ENCODE measurements around the gene PELO. TPM values are rescaled to one million over a fixed set of nuclear protein-coding genes. Genes with fewer than 3 reads are reported as not detected.
A peak's percentile ranks its signal among the peaks of the same experiment; 100 is the strongest.

Gene PELO
- total RNA-seq, 3 donors from 2014 or later: 14.9 to 59.4 (median 17.9) TPM

- H3K4me1 ChIP-seq (ENCODE audit: low read depth): peaks cover 5% of the 10 kb centered on the region
- no peak for TF ChIP-seq CTCF (IDR thresholded peaks at IDR 0.05)
- no peaks in the 10 kb centered on the region for H3K36me3 ChIP-seq (ENCODE audit: low read depth)
- intact Hi-C loops (cut with DNase I, micrococcal nuclease): no loop called here
- ATAC-seq (no peak), DNase-seq (peak in 2 of 3 donors; percentile 23 to 40)
- H3K9me3 ChIP-seq: no peaks in the 10 kb centered on the region
- H3K4me3 ChIP-seq: no peak overlapping the region
These were observed 34.7 kb downstream of the PELO start for GRCh38 chr5:52822437-52822836.

- ATAC-seq (no peak), DNase-seq (no peak)
- Histone ChIP-seq H3K4me3 (no peak overlapping the region), H3K4me1 (ENCODE audit: low read depth) (no peaks in the 10 kb centered on the region), H3K36me3 (ENCODE audit: low read depth) (no peaks in the 10 kb centered on the region), H3K9me3 (no peaks in the 10 kb centered on the region)
- intact Hi-C loops (cut with DNase I, micrococcal nuclease): no loop called here
- no peak for TF ChIP-seq CTCF (IDR thresholded peaks at IDR 0.05)
These were observed 37.1 kb downstream of the PELO start for GRCh38 chr5:52824827-52825226.

GRCh38 chr5:52825826-52826225 lies 38.1 kb downstream of the PELO start:
- Histone ChIP-seq H3K36me3 (ENCODE audit: low read depth) (no peaks in the 10 kb centered on the region), H3K4me3 (no peak overlapping the region), H3K9me3 (no peaks in the 10 kb centered on the region), H3K4me1 (ENCODE audit: low read depth) (no peaks in the 10 kb centered on the region)
- intact Hi-C loops (cut with DNase I, micrococcal nuclease): no loop called here
- no peak for TF ChIP-seq CTCF (IDR thresholded peaks at IDR 0.05)
- DNase-seq (no peak), ATAC-seq (no peak)

- intact Hi-C loops (cut with DNase I, micrococcal nuclease): no loop called here
- TF ChIP-seq CTCF (IDR thresholded peaks at IDR 0.05): no peak
These were observed 40.1 kb downstream of the PELO start for GRCh38 chr5:52827815-52828214.

GRCh38 chr5:52829664-52830063 lies 41.9 kb downstream of the PELO start:
- H3K9me3 ChIP-seq: no peaks in the 10 kb centered on the region

More at GRCh38 chr5:52827815-52828214, 40.1 kb downstream of the PELO start:
- H3K9me3 ChIP-seq: no peaks in the 10 kb centered on the region
- H3K4me1 ChIP-seq (ENCODE audit: low read depth): no peaks in the 10 kb centered on the region
- ATAC-seq (no peak), DNase-seq (no peak)
- H3K36me3 ChIP-seq (ENCODE audit: low read depth): no peaks in the 10 kb centered on the region
- no peak overlapping the region for H3K4me3 ChIP-seq

More at GRCh38 chr5:52829664-52830063, 41.9 kb downstream of the PELO start:
- H3K36me3 ChIP-seq (ENCODE audit: low read depth): no peaks in the 10 kb centered on the region
- TF ChIP-seq CTCF (IDR thresholded peaks at IDR 0.05): no peak
- DNase-seq (no peak), ATAC-seq (no peak)
- H3K4me3 ChIP-seq: no peak overlapping the region
- no peaks in the 10 kb centered on the region for H3K4me1 ChIP-seq (ENCODE audit: low read depth)
- intact Hi-C loops (cut with DNase I, micrococcal nuclease): no loop called here
